Measurements from ENCODE around the gene RARB.

RARB gene

DNA sequence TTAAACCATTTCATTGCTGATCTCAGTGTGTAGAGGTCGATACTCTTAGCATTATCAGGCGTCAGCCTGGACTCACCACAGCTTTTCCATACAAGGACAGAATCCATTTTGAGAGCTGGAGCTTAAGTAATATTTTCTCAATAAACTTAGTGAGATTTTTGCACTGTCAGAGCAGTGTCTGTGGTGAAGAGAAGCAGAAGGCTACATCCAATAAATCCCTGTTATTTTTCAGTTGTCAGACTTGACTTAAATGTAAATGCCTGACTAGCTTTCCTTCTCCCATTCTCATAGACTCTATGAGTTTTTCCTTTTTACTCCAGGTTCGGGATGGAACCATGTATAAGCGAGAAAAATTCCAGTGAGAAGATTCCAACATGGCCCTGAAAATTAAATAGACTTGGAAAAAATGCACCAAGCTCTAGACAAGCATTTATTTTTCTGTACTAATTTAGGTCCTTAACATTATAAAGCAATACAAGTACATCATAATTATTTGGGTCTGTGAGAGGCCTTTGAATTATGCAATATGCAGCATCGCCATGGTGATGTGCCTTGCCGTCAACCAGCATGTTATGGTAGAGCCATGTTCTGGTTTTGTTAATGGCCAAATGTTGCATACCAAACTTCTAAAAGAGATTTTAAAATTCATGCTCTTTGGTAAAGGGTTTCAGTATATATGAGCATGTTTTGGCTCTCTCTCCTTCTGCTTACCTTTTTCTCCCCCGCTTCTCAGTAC, 62.0 kb downstream of the RARB start:
- no peak for DNase-seq (ENCODE audit: extremely low spot score)
- TF ChIP-seq, protein P1, sequence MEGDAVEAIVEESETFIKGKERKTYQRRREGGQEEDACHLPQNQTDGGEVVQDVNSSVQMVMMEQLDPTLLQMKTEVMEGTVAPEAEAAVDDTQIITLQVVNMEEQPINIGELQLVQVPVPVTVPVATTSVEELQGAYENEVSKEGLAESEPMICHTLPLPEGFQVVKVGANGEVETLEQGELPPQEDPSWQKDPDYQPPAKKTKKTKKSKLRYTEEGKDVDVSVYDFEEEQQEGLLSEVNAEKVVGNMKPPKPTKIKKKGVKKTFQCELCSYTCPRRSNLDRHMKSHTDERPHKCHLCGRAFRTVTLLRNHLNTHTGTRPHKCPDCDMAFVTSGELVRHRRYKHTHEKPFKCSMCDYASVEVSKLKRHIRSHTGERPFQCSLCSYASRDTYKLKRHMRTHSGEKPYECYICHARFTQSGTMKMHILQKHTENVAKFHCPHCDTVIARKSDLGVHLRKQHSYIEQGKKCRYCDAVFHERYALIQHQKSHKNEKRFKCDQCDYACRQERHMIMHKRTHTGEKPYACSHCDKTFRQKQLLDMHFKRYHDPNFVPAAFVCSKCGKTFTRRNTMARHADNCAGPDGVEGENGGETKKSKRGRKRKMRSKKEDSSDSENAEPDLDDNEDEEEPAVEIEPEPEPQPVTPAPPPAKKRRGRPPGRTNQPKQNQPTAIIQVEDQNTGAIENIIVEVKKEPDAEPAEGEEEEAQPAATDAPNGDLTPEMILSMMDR (IDR thresholded peaks at IDR 0.05; ENCODE audit: control extremely low read depth, extremely low read depth, low read depth, missing control alignments) = no peak
- CTCF ChIA-PET = no interaction called here
- POLR2A ChIA-PET = no interaction called here

DNA sequence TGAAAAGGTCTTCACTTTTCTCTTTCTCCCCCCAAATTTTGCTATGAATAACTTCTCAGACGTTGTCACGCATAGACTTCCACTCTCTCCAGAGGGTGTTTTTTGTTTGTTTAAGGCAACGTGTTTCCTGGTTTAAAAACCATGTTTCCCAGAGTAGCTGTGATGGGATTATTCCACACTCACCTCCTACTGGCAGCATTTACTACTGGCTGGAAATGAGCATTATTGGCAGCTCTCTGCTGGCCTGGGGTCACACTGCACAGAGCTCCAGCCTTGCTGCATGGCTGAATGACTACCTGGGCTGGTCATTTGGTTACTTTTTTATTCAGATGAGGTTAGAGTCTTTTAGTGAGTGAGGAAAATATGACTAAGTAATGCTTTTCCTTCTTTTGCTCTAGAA, 65.2 kb downstream of the RARB start:
- CTCF ChIA-PET = interaction anchor here (1.1 kb wide), 1 partner anchor 20 kb away, joined by 3 read pairs; no protein-coding TSS in a partner anchor
- POLR2A ChIA-PET = no interaction called here
- DNase-seq (ENCODE audit: extremely low spot score) = no peak
- TF ChIP-seq, protein P1 (IDR thresholded peaks at IDR 0.05; ENCODE audit: control extremely low read depth, extremely low read depth, low read depth, missing control alignments) = no peak

DNA sequence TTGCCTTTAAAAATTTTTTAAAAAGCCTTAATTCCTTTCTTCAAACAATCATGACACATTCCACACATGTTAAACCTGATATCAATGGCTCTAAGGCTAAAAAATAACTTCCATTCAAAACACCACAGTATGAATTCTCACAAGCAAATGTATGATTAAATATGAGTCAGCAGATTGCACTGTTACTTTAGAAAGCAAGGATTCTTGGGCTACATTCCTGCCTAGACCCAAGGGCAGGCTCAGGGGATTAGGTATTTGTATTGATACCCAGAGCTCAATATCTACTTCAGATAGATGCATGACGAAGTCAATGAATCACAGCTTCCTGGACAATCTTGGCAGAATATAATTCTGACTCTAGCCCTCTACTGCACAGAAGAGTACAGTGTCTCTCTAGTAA, 65.7 kb downstream of the RARB start:
- TF ChIP-seq, protein P1 (IDR thresholded peaks at IDR 0.05; ENCODE audit: control extremely low read depth, extremely low read depth, low read depth, missing control alignments) = no peak
- ChIA-PET POLR2A (no interaction called here), CTCF (interaction anchor here (1.1 kb wide), 1 partner anchor 20 kb away, joined by 3 read pairs; no protein-coding TSS in a partner anchor)
- no peak for DNase-seq (ENCODE audit: extremely low spot score)

DNA sequence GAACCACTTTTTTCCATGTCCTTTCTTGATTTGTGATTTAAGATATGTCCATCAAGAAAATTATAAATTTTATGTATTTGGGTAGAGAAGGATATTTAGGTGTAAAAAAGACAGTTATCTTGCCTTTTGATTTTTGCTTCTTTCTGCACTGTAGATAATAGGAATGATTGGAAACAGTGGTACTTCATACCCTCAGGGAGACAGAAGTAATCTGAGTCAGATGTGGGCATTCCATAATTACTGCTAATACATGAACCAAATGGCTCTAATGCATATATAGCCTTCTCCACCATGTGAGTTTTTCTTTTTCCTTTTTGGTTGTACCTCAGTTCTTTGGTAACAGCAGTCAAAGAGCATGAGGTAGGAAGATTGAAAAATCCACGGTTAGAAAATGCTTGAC, 67.2 kb downstream of the RARB start:
- ChIA-PET POLR2A (no interaction called here), CTCF (no interaction called here)
- TF ChIP-seq, protein P1 (IDR thresholded peaks at IDR 0.05; ENCODE audit: control extremely low read depth, extremely low read depth, low read depth, missing control alignments) = no peak
- no peak for DNase-seq (ENCODE audit: extremely low spot score)

DNA sequence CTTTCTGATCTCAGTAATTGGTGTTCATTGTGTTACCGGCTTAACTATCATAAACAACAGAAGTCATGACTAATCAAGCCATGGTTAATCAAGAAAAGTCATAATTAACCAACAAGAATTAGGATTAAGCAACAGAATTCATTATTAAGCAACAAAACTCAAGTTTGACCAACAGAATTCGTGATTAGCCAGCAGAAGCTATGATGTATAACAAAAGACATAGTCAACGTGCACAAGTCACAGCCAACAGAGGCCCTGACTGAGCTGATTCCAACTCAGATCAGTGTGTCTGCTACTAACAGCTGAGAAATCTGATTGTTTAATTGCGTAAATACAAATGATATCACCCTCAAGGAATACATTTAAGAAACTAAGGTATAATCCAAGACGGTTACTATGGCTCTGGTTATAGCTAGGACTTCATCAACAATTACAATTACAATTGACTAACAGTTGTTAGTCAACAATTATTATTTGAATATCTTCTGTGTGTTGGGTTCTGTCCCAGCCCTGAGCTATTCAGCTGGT, 67.7 kb downstream of the RARB start:
- ChIA-PET POLR2A (no interaction called here), CTCF (interaction anchor here (1.3 kb wide), 1 partner anchor 73 kb away, joined by 3 read pairs; no protein-coding TSS in a partner anchor)
- TF ChIP-seq, protein P1 (IDR thresholded peaks at IDR 0.05; ENCODE audit: control extremely low read depth, extremely low read depth, low read depth, missing control alignments) = no peak
- no peak for DNase-seq (ENCODE audit: extremely low spot score)

DNA sequence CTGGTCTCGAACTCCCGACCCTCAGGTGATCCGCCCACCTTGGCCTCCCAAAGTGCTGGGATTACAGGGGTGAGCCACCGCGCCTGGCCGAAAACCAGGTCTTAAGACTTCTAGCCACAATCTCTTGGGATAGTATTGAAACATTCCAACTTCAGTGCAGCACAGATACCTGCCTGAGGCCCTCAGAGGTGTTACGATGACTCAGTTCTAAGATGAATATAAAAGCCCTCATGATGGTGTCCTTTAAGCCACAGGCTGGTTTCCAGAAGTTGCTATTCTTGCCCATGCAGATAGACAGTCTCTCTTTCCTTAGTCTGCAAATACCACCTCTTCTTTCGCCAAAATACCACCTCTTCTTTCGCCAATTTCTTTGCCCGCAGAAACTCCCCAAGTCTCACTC, 69.0 kb downstream of the RARB start:
- ChIA-PET POLR2A (no interaction called here), CTCF (interaction anchor here (0.8 to 1.3 kb wide), 3 partner anchors 18 to 463 kb away, joined by 3 read pairs; no protein-coding TSS in a partner anchor)
- DNase-seq (ENCODE audit: extremely low spot score) = no peak
- TF ChIP-seq, protein P1 (IDR thresholded peaks at IDR 0.05; ENCODE audit: control extremely low read depth, extremely low read depth, low read depth, missing control alignments) = no peak

Measured in GM10248 (cell line).